HG02938 (cell line): Measurements from ENCODE around the gene GGT5.
"Not testable (repeated sequence)": the region's sequence is repeated elsewhere in the genome, so short reads cannot be mapped to it uniquely, and the experiment has no call there.

Experiments used
- ATAC-seq: cut with Tn5 transposase; IDR thresholded peaks from one replicate; pipeline ENCODE4 v1.9.1; 2021; ENCODE audit warnings: mild to moderate bottlenecking, moderate library complexity; ENCODE audit not compliant: unreplicated experiment

The GGT5 gene

DNA sequence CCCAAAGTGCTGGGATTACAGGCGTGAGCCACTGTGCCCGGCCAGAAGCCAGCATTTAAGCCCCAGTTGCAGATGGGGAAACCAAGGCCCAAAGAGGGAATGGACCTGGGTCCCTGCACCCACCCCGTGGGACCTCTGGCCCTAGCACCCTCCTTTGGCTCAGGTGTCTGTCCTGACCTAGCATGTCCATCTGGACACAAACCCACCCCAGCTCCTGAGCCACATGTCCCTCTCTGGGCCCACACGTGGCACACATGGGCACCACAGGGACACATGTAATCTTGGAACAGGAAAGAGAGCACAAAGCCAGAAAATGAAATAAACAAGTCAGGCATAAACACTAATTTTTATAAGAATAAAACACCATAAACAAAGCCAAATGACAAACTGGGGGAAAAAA, 9.6 kb downstream of the GGT5 start:
- ATAC-seq: no peak

DNA sequence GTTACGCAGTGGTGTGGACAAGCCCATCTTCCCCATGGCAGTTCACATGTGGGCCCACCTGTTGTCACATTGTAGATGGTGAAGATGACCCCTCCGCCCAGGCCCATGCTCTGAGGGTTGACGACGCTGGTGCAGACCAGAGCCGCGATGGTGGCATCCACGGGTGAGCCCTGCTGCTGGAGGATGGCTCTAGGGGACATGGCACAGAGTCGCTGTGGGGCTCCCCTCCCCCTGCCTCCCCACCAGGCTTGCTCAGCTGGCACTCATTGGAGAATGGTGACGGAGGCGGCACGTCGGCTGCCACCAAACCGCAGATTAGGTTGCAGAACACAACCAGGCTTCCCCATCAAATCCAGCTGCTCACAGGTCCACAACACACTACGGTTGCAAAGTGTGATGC, 11.1 kb downstream of the GGT5 start:
- no peak for ATAC-seq

DNA sequence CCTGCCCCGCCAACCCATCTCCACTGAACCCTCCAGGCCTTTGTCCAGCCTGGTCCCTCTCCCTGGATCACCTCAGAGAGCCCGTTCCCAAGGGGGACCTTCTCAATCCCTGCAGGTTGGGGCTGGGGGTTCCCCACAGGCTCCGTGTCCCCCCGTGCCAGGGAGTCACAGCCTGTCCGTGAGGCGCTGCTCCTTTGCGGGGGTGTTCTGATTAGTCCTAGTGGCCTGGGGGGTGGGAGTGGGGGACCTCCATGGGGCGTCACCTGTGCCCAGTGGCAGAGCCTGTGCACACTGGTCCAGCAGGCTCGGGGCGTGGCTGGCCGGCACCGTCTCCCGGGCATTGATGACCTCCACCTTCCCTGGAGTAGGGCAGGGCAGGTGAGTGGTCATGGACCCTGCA, 11.6 kb downstream of the GGT5 start:
- ATAC-seq: no peak

DNA sequence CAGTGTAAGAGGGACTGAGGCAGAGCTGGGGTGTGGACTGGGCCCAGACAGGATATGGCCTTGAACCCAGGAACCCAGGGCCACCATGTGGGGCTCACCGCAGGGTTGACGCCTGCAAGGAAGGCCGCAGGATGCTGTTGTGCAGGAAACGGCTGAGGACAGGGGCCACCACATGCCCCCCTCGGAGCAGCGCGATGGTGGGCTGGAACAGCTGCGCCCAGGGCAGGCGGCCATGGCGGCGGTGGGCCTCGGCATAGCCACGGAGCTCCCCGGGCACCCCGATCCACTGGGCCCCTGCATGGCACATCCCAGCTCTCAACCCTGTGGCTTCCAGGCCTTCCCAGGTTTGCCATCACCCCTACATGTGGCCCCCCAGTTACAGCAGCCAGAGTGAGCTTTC, 12.2 kb downstream of the GGT5 start:
- ATAC-seq: no peak

DNA sequence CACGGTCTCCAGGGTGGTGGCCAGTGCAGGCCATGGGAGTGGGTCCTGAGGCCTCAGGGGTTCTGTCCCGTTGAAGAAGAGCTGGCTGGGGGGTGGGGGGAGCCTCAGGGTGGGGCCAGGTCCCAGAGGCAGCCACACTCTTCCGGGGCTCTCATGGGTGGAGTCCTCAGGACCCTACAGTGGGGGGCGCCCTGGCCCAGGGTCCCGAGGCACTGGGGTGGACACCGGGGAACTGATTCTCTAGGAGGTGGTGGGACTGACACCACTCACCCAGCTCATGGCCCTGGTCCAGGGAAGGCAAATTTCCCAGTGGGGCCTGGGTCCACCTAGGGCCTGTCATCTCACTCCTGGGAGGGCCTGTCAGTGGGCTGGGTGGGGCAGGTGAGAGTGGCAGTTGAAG, 12.8 kb downstream of the GGT5 start:
- no peak for ATAC-seq

DNA sequence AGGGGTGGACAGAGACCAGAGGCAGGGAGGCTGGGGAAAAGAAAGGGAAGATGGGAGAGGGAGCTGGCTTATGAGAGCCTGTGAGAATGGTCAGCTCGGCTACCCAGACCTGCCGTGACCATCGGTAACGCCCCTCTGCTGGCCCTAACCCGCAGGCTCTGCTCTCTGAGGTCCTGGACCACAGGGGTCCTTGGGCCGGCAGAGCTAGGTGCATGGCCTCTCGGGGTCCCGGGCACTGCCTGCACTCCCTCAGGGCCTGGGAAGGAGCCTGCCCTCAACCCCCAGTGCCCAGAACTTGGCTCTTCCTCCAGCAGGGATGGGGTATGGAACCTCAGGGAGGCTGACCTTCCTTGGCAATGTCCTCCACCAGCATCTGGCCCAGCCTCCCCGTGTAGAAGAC, 13.2 kb downstream of the GGT5 start:
- no peak for ATAC-seq

DNA sequence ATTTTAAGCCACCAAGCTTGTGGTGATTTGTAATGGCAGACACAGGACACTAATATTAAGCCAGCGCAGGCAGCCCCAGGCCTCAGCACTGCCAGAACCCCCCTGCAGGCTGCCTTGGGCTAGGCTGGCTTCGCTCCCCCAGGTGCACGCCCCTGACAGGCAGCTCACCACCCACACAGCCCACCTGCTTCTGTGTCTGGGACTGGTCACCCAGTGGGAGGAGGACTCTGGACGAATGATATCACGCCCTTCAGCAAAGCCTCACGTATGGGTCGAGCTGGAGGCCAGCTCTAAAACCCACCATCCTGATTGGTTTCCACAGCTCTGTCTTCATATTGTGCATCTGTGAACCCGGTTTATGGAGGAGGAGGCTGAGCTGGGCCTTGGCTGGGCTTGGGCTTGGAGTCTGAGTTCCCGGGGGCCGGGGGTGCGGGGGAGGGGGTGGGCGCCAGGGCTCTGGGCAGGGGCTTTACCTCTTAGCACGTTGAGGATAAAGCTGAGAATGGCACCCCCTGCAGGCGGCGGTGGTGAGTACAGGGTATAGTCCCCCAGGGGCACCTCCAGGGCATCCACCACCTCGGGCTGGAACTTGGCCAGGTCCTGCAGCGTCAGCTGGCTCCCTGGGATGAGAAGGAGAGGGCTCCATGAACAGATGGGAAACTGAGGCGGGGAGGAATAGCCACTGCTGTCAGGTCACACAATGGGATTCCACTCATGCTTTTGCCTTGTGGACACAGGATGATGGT, 13.8 kb downstream of the GGT5 start:
- ATAC-seq: no peak

DNA sequence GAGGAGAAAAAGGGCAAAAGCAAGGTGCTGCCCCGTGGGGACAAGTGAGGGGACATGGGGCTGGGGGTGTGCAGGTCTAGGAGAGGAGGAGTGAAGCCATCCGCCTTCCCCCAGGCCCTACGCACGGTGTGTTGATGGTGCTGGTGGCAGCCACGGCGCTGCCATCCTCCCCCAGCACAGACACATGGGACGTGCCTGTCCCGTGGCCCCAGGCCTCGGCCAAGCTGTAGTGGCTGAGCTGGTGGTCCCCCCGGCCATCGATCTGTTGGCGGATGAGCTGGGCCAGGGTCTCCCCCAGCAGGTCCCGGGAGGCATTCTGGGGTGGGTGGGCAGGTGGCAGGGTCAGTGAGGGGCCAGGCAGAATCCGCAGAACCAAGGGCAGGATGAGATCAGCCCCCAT, 18.9 kb downstream of the GGT5 start:
- ATAC-seq: no peak

DNA sequence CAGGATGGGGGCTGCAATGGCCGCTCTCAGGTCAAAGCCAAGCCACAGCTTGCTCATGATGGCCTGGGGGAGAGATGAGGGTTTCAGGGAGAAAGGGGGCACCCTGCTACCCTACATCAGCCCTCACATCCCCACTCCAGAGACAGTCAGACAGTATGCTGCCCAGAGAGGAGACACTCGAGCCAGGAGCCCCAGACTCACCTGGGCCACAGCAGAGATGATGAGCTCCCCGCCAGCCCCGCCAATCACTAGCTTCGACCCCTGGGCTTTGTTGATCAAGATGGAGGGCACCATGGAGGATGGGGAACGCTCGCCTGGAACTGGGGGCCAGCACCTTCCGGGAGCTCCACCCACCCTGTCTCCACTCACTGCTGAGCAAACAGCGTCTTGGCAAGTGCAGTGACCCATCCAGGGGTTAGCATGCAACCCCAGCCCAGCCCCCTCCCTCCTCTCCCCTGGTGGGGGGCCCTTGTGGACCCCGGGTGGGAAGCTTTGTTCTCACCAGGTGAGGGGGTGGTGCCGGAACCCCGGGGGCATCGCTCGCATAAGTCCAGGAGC, 19.8 kb downstream of the GGT5 start:
- ATAC-seq: no peak

DNA sequence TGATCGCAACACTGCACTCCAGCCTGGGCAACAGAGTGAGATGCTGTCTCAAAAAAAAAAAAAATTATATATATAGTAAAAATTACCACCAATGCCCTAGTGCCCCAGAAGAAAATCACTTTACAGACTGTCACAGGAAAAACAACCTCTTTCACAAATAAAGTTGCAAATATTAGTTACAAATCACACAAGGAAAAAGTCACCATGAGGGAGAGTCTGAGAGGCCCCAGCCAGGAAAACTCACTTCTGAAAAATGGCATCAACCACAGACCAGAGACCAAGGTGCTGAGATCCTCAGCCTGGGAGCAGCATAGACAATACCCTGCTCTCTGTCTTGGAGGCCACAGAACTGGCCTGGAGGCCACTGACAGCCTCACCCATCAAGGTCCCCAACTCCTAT, 20.4 kb downstream of the GGT5 start:
- ATAC-seq: no peak

DNA sequence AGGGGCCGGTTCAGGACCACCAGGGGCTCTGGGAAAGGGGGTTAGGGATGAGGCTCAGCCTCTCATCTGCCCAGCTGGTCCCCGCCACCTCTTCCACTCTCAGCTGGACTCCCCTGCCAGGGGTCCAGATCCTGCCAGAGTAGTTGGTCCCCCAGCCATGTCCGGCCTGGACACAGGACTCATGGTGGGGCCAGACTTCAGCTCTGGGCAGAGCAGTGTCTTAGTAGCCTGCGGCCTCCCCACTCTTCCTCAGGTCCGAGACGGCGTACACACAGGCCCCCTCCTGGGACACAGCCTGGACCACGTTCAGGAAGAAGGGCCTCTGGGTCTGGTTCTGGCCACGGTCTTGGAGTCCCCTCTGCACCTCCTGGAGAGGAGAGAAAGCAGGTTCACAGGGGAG, 25.1 kb downstream of the GGT5 start:
- ATAC-seq: no peak

DNA sequence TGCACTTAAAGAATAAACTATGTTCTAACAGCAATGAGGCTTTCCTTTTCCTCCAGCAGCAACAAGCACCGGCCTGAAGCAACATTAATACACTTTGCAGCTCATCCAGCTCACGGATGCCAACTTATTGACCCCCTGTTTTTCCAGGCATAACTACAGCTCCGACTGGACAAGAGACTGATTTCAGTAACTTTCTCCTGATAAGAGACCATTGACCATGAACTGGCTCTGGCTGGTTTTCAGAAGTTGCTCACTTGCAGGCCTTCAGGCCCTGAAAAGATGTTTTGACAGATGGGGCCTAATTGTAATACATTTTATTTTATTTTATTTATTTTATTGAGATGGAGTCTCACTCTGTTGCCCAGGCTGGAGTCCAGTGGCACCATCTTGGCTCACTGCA, 27.5 kb downstream of the GGT5 start:
- ATAC-seq: no peak

DNA sequence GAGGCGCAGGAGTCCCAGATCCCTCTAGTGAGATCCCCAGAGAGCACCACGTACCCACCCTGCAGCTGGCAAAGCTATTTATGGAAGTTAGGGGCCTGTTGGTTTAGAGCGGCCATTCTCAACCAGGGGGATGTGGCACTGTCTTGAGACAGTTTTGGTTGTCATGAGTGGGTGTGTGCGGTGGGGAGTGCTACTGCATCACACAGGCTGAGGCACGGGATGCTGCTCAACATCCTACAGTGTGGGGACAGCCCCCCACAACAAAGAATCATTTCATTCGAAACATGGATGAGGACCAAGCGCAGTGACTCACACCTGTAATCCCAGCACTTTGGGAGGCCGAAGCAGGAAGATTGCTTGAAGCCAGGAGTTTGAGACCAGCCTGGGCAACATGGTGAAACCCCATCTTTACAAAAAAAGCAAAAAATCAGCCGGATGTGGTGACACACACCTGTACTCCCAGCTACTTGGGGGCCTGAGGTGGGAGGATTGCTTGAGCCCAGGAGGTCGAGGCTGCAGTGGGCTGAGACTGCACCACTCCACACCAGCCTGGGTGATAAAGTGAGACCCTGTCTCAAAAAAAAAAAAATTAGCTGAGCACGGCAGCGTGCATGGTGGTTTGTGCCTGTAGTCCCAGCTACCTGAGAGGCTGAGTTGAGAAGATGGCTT, 28.2 kb downstream of the GGT5 start:
- no peak for ATAC-seq

DNA sequence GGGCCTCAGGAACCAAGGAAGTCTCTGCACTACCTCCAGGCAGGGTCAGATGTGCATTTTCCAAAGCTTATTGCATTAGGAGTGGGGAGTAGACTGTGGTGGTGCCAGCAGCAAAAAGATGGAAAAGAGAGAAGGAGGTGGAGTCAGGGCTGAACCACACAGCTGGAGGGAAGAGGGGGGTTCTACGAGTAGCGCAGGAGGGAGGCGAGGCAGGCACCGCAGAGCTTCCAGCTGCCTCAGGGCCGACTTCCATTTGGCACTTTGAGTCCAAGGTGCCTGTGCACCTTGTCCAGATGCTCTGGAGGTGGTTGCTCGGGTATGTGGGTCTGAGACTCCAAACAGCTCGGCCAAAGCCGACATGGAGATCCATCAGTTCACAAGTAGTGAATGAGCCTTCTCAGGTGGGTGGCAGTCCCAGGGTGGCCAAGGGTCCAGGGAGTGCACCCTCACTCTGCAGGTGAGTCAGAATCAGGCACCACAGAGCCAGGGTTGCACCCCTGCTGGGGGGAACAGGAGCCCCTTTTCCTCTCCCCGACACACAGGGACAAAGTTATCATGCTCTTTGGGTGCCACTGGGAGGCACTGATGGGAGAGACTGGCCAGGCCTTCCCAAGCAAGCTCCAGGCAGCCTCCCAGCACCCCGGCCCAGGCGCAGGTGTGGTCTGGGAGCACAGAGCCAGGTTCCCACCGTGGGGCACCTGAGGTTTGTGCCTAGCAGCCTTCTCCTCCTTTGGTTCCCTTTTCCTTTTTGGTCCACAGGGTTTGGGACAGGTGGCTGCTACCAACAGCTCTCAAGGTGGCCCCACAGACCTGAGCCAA, 30.2 kb downstream of the GGT5 start:
- ATAC-seq: no peak

DNA sequence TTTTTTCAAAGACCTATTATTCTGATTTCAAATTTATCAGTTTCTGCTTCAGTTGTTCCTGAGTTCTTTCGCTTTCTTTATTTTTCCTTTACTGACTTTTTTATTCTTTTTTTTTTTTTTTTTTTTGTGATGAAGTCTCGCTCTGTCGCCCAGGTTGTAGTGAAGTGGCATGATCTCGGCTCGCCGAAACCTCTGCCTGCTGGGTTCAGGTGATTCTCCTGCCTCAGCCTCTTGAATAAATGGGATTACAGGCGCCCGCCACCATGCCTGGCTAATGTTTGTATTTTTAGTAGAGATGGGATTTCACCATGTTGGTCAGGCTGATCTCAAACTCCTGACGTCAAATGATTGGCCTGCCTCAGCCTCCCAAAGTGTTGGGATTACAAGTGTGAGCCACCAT, 31.8 kb downstream of the GGT5 start:
- ATAC-seq: not testable (repeated sequence)

DNA sequence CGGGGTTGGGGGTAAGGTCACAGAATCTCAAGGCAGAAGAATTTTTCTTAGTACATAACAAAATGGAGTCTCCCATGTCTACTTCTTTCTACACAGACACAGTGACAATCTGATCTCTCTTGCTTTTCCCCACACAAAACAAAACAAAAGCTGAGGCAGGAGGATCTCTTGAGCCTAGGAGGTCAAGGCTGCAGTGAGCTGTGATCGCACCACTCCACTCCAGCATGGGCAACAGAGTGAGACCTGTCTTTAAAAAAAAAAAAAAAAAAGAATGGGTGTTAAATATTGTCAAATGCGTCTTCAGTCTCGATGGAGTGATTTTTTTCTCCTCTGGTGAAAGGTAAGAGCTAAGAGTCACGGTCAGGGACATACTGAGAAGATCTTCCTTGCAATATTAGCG, 33.2 kb downstream of the GGT5 start:
- not testable (repeated sequence) for ATAC-seq

DNA sequence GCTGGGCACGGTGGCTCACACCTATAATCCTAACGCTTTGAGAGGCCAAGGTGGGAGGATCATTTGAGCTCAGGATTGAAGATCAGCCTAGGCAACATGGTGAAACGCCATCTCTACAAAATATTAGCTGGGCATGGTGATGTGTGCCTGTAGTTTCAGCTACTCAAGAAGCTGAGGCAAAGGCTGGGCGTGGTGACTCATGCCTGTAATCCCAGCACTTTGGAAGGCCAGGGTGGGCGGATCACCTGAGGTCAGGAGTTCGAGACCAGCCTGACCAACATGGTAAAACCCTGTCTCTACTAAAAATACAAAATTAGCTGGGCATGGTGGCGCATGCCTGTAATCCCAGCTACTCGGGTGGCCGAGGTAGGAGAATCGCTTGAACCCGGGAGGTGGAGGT, 34.5 kb downstream of the GGT5 start:
- not testable (repeated sequence) for ATAC-seq

DNA sequence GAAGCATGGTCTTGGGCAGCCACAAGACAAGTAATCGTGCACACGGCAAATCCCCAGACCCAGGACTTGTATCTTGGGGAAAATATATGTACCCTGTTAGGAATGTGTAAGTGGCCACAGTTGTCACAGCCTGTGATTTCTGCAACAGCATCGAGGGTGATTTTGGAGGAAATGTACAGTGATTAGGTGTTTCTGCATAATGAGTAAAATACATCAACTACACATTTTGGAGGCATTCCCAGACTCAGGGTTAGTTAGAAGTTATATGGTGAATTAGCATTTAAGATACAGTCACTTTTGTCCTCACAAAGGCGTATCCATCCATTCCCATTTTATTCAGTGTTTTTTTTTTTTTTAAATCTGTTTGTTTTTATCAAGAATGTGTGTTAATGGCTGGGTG, 35.2 kb downstream of the GGT5 start:
- no peak for ATAC-seq

DNA sequence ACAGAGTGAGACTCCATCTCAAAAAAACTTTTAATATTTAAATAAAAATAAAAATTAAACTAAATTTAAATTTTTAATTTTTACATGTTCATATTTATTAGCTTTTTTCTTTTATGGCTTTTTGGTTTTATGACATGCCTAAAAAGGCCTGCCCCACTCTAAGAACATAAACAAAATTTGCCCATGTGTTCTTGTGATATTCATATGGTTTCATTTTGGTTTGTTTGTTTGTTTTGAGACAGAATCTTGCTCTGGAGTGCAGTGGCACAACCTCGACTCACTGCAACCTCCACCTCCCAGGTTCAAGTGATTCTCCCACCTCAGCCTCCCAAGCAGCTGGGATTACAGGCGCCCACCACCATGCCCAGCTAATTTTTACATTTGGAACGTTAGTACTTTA, 35.9 kb downstream of the GGT5 start:
- ATAC-seq: no peak

DNA sequence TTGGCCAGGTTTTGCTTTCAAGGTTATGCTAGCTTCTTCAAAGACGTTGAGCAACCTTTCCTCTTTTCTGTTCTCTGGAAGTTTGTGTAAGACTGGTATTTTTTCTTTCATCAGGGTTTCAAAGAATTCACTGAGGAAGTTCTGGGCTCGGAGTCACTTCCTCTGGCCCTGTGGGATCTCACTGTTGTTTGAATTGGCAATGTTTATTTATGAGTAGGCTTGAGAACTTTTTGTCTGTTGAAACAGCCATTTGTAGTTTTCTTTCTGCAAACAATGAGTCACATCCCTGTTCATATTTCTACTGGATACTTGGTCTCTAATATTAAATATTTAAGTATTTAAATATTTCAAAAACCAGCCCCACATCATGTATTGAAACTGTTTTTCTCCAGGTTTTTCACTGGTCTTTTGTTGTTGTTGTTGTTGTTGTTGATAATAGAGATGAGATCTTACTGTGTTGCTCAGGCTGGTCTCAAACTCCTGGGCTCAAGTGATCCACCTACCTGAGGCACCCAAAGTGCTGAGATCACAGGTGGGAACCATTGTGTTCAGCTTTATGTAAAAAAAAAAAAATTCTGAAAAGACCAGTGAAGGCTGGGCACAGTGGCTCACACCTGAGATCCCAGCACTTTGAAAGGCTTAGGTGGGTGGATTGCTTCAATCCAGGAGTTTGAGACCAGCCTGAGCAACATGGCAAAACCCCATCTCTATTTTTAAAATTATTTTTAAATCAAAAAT, 36.7 kb downstream of the GGT5 start:
- ATAC-seq: no peak
